Neuronal stem cell (in vitro differentiated cells): Measurements from ENCODE around the gene HSPA4.

Source experiments
- DNase-seq: peaks from one replicate; pipeline ENCODE4 v3.0.0-alpha.2; 2013; ENCODE audit warnings: low spot score
- H2AFZ ChIP-seq: one replicate; pipeline ENCODE4 v1.6.1; 2013; ENCODE audit warnings: mild to moderate bottlenecking, low read length, inconsistent platforms
- H2AK5ac ChIP-seq: 2 replicates; pipeline ENCODE4 v1.6.1; 2013; ENCODE audit warnings: low read depth, mild to moderate bottlenecking, inconsistent platforms, low read length, moderate library complexity, mixed read lengths
- H2BK120ac ChIP-seq: 2 replicates; pipeline ENCODE4 v1.6.1; 2013; ENCODE audit warnings: low read depth, mild to moderate bottlenecking, inconsistent platforms, low read length, moderate library complexity, mixed read lengths
- H2BK12ac ChIP-seq: one replicate; pipeline ENCODE4 v1.6.1; 2013; ENCODE audit warnings: low read length, inconsistent platforms
- H2BK15ac ChIP-seq: 2 replicates; pipeline ENCODE4 v1.6.1; 2013; ENCODE audit warnings: mild to moderate bottlenecking, low read length, inconsistent platforms, mixed read lengths
- H2BK5ac ChIP-seq: one replicate; pipeline ENCODE4 v1.6.1; 2013; ENCODE audit warnings: inconsistent platforms, mild to moderate bottlenecking, low read length, moderate library complexity
- H3K14ac ChIP-seq: one replicate; pipeline ENCODE4 v1.6.1; 2013; ENCODE audit warnings: low read length, inconsistent platforms
- H3K18ac ChIP-seq: 2 replicates; pipeline ENCODE4 v1.6.1; 2013; ENCODE audit warnings: low read length, inconsistent platforms
- H3K23ac ChIP-seq: 2 replicates; pipeline ENCODE4 v1.6.1; 2013; ENCODE audit warnings: low read depth, mild to moderate bottlenecking, mixed read lengths, low read length, inconsistent platforms; ENCODE audit not compliant: poor library complexity
- H3K27ac ChIP-seq: replicated peaks from 3 replicates; pipeline ENCODE4 v1.5.1; 2013; ENCODE audit warnings: low read length, inconsistent platforms
- H3K27me3 ChIP-seq, 3 experiments: 2 replicates each; pipeline ENCODE4 v1.6.1; 2013; ENCODE audit warnings: low read length in 3 of 3, mild to moderate bottlenecking in 2 of 3, inconsistent platforms in 1 of 3, low read depth in 1 of 3, mixed read lengths in 1 of 3, moderate library complexity in 1 of 3; ENCODE audit not compliant: control insufficient read depth in 3 of 3, insufficient read depth in 3 of 3
- H3K36me3 ChIP-seq, 2 donors: replicated peaks in 1 of 2; 2 replicates each; pipeline ENCODE4 v1.6.1; 2013; ENCODE audit warnings: low read length in 2 of 2; ENCODE audit not compliant: control insufficient read depth in 2 of 2, insufficient read depth in 2 of 2
- H3K4ac ChIP-seq: 2 replicates; pipeline ENCODE4 v1.6.1; 2013; ENCODE audit warnings: inconsistent platforms, mild to moderate bottlenecking, low read length, moderate library complexity
- H3K4me1 ChIP-seq, 2 donors: 1 replicate in 1 of 2; 2 replicates in 1 of 2; pipeline ENCODE4 v1.6.1; 2013; ENCODE audit warnings: low read length in 2 of 2, low read depth in 1 of 2; ENCODE audit not compliant: control insufficient read depth in 2 of 2, insufficient read depth in 1 of 2
- H3K4me2 ChIP-seq: one replicate; pipeline ENCODE4 v1.6.1; 2013; ENCODE audit warnings: mild to moderate bottlenecking, low read length, inconsistent platforms; ENCODE audit not compliant: insufficient read depth, poor library complexity, severe bottlenecking
- H3K4me3 ChIP-seq, 2 donors: 2 replicates each; pipeline ENCODE4 v1.5.1; 2013; ENCODE audit warnings: low read length in 2 of 2, mild to moderate bottlenecking in 2 of 2, inconsistent platforms in 1 of 2, moderate library complexity in 1 of 2
- H3K79me1 ChIP-seq: one replicate; pipeline ENCODE4 v1.6.1; 2013; ENCODE audit warnings: low read depth, mild to moderate bottlenecking, inconsistent platforms, low read length, moderate library complexity
- H3K9ac ChIP-seq: one replicate; pipeline ENCODE4 v1.6.1; 2013; ENCODE audit warnings: mild to moderate bottlenecking, low read depth, low read length, inconsistent platforms; ENCODE audit not compliant: poor library complexity
- H3K9me3 ChIP-seq, 2 donors: replicated peaks in 1 of 2; 2 replicates each; pipeline versions ENCODE3 to v1.6.1; 2013; ENCODE audit warnings: low read length in 2 of 2, mild to moderate bottlenecking in 2 of 2, inconsistent platforms in 1 of 2, low read depth in 1 of 2, mixed read lengths in 1 of 2, moderate library complexity in 1 of 2; ENCODE audit not compliant: control insufficient read depth in 2 of 2, insufficient read depth in 1 of 2
- H4K8ac ChIP-seq: one replicate; pipeline ENCODE4 v1.6.1; 2013; ENCODE audit warnings: low read depth, mild to moderate bottlenecking, inconsistent platforms, low read length, moderate library complexity
- H4K91ac ChIP-seq: one replicate; pipeline ENCODE4 v1.6.1; 2013; ENCODE audit warnings: low read length, low read depth, mild to moderate bottlenecking, inconsistent platforms; ENCODE audit not compliant: poor library complexity
- WGBS, 2 donors: extraction: QIAGEN DNeasy Blood & Tissue Kit; methylation state at CpG; one replicate each; pipeline ENCODE4 v1.1.7; 2013; ENCODE audit warnings: missing lambda C conversion rate in 2 of 2, mixed read lengths in 1 of 2; ENCODE audit not compliant: insufficient read length in 2 of 2, insufficient replicate concordance in 1 of 2; ENCODE audit errors: extremely low coverage in 2 of 2; 5-methylcytosine and 5-hydroxymethylcytosine counted together

The HSPA4 gene

DNA sequence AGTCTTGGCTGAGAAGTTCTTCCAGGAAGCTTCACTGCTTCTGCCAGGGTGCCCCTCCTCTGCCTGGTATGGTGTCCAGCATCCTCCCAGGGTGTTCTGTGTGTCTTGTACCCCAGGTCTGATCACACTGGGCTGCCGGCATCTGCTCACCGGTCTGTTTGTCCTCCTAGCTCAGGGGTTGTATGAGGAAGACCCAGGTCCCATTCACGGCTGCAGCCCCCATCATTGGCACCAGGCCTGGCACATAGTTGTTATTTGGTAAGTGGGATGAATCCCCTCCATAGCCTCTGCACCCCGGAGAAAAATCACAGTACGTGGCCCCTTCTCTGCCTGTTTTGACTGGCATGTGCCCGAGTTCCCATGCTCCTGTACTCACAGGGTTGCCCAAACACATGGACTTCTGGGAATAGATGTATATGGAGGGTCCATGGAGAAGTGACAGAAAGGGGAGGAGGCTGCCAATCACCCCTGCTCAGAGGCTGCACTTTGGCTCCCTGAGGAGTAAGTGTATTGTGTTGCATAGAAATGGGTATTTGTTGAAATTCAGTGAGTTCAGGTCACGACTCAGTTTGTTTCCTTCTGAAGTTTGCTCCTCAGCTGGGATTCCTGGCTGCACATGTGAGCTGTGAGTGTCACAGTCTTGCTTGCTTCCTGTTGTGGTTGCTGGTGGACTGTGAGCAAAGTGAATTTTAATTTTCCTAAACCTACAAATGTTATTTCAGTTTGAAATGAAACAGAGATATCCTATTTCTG, 96.2 kb downstream of the HSPA4 start:
- H3K9me3 ChIP-seq: no peaks in the 10 kb centered on the region
- no peak overlapping the region for H2AK5ac ChIP-seq
- no peak overlapping the region for H2BK5ac ChIP-seq
- no peak overlapping the region for H2BK15ac ChIP-seq
- H2BK120ac ChIP-seq: no peak overlapping the region
- H4K91ac ChIP-seq: no peak overlapping the region
- H3K4me1 ChIP-seq: peaks cover 3 to 12% of the 10 kb centered on the region in 2 donors
- no peak for DNase-seq
- H2AFZ ChIP-seq: no peak overlapping the region
- H3K9ac ChIP-seq: no peak overlapping the region
- no peaks in the 10 kb centered on the region for H3K79me1 ChIP-seq
- H3K27ac ChIP-seq: no peak overlapping the region
- H3K36me3 ChIP-seq: no peaks in the 10 kb centered on the region
- no peak overlapping the region for H4K8ac ChIP-seq
- H3K27me3 ChIP-seq: no peaks in the 10 kb centered on the region
- H3K18ac ChIP-seq: peak overlapping the region; percentile 12
- no peak overlapping the region for H3K4me3 ChIP-seq
- H2BK12ac ChIP-seq: no peak overlapping the region
- H3K4me2 ChIP-seq: no peak overlapping the region
- no peak overlapping the region for H3K4ac ChIP-seq
- H3K14ac ChIP-seq: no peak overlapping the region
- no CpG with 5 or more reads among the region's 7 CpGs for WGBS, 2 donors
- no peak overlapping the region for H3K23ac ChIP-seq

DNA sequence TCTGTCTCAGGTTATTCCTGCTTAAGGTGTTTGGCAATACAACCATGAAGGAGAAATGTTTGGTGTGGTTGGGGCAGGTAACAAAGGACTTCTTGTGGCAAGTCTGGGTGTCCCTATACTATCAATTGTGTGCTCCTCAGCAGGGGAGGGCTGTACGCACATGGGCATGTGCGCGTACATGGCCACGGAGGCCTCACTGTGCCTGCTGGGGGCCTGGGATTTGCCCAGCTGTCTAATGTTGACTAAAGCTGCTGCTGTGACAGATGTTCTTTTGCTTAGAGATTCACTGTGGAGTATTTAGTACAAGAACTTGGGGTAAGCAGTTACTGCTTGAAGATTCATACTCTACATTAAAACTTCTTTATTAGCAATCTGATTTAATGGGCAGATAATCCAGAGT, 97.5 kb downstream of the HSPA4 start:
- no peaks in the 10 kb centered on the region for H3K79me1 ChIP-seq
- no peak overlapping the region for H3K4me3 ChIP-seq
- H2BK120ac ChIP-seq: no peak overlapping the region
- no peaks in the 10 kb centered on the region for H3K9me3 ChIP-seq
- H3K4me2 ChIP-seq: no peak overlapping the region
- H2AFZ ChIP-seq: no peak overlapping the region
- WGBS, 2 donors: no CpG with 5 or more reads among the region's 4 CpGs
- H4K91ac ChIP-seq: no peak overlapping the region
- H3K23ac ChIP-seq: no peak overlapping the region
- H2AK5ac ChIP-seq: no peak overlapping the region
- H3K4me1 ChIP-seq: peaks cover 3 to 12% of the 10 kb centered on the region in 2 donors
- H2BK15ac ChIP-seq: no peak overlapping the region
- no peak overlapping the region for H2BK12ac ChIP-seq
- no peak overlapping the region for H3K9ac ChIP-seq
- H2BK5ac ChIP-seq: no peak overlapping the region
- H4K8ac ChIP-seq: no peak overlapping the region
- no peaks in the 10 kb centered on the region for H3K27me3 ChIP-seq
- H3K14ac ChIP-seq: no peak overlapping the region
- no peak overlapping the region for H3K4ac ChIP-seq
- H3K18ac ChIP-seq: no peak overlapping the region
- H3K27ac ChIP-seq: no peak overlapping the region
- DNase-seq: no peak
- no peaks in the 10 kb centered on the region for H3K36me3 ChIP-seq

DNA sequence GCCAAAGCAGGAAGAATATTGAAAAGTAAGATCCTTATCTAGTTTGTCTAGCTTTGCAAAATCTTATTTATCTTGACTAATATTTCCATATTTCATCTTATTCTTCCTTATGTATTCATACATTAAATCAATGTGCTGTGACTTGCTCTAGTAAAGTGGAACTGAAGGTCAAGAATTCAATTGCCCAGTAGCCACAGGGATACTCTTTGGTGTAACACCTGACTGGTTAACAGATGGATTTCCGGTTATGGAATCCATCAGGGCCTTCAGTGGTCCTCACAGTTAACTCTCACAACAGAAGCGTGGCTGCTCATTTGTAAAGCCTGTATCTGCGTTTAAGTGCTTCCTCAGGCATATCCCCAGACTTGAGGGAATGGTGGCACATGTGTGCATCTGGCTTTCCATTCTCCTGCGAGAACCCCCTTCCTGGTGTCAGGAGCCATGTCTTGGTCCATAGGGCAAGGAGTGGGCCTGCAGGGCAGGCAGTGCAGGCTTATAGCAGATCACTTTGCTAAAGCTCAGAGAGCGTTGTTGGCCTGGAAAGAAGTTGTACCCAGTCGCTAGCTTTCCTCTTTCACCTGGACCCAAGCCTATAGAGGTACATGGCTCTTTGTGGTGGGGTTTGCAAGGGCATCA, 99.2 kb downstream of the HSPA4 start:
- Histone ChIP-seq H4K91ac (no peak overlapping the region), H3K14ac (no peak overlapping the region), H3K4me1 (peaks cover 3 to 12% of the 10 kb centered on the region in 2 donors), H4K8ac (no peak overlapping the region), H3K4me2 (no peak overlapping the region), H3K9me3 (no peaks in the 10 kb centered on the region), H3K27ac (no peak overlapping the region), H3K27me3 (no peaks in the 10 kb centered on the region), H2BK12ac (no peak overlapping the region), H3K4me3 (no peak overlapping the region), H2AK5ac (no peak overlapping the region), H2BK5ac (no peak overlapping the region), H2BK15ac (no peak overlapping the region), H3K79me1 (no peaks in the 10 kb centered on the region), H3K9ac (no peak overlapping the region), H2BK120ac (no peak overlapping the region), H2AFZ (no peak overlapping the region), H3K36me3 (no peaks in the 10 kb centered on the region), H3K18ac (no peak overlapping the region), H3K4ac (no peak overlapping the region), H3K23ac (no peak overlapping the region)
- DNase-seq: no peak
- WGBS, 2 donors: no CpG with 5 or more reads among the region's 6 CpGs

DNA sequence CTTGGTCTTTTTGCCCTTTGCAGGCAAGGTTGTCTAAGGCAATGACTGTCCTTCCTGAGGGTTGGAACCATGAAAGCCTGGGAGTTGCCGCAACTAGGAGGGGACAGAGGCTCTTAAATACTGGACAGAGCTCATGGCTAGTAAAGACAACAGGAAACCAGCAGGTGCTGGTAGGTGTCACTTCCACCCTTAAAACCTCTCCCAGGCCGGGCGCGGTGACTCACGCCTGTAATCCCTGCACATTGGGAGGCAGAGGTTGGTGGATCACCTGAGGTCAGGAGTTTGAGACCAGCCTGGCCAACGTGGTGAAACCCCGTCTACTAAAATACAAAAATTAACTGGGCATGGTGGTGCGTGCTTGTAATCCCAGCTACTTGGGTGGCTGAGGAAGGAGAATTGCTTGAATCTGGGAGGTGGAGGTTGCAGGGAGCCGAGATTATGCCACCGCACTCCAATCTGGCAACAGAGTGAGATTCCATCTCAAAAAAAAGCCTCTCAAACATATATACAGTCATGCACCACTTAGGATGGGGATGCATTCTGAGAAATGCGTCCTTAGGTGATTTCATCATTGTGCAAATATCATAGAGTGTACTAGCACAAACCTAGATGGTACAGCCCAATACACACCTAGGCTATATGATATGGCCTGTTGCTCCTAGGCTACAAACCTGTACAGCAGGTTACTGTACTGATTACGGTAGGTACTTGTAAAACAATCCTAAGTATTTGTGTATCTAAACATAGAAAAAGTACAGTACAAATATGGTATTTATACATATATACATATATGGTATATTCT, 102.7 kb downstream of the HSPA4 start:
- H3K9me3 ChIP-seq: no peaks in the 10 kb centered on the region
- H2AK5ac ChIP-seq: no peak overlapping the region
- no peak overlapping the region for H2BK15ac ChIP-seq
- no peak overlapping the region for H4K8ac ChIP-seq
- DNase-seq: no peak
- no peak overlapping the region for H3K27ac ChIP-seq
- H3K4me3 ChIP-seq: no peak overlapping the region
- no peak overlapping the region for H3K23ac ChIP-seq
- no peak overlapping the region for H2BK12ac ChIP-seq
- no CpG with 5 or more reads among the region's 12 CpGs for WGBS, 2 donors
- H3K27me3 ChIP-seq: no peaks in the 10 kb centered on the region
- no peak overlapping the region for H3K4ac ChIP-seq
- no peak overlapping the region for H4K91ac ChIP-seq
- no peaks in the 10 kb centered on the region for H3K79me1 ChIP-seq
- H2AFZ ChIP-seq: no peak overlapping the region
- no peak overlapping the region for H2BK5ac ChIP-seq
- H3K14ac ChIP-seq: no peak overlapping the region
- H3K4me2 ChIP-seq: no peak overlapping the region
- no peak overlapping the region for H3K9ac ChIP-seq
- H3K36me3 ChIP-seq: no peaks in the 10 kb centered on the region
- no peak overlapping the region for H2BK120ac ChIP-seq
- H3K18ac ChIP-seq: no peak overlapping the region
- H3K4me1 ChIP-seq: no peaks in the 10 kb centered on the region
